Fibroblast of pulmonary artery (primary cell): ENCODE measurements around the gene ADAMTSL2.
A peak's percentile ranks its signal among the peaks of the same experiment; 100 is the strongest.

Source experiments
- DNase-seq: peaks from one replicate; pipeline ENCODE4 v3.0.0-alpha.2; 2010; ENCODE audit warnings: low read depth
- H3K4me3 ChIP-seq: replicated peaks from 2 replicates; pipeline ENCODE4 v1.5.1; 2011; ENCODE audit warnings: low read depth, mild to moderate bottlenecking, control low read depth, low read length, moderate library complexity
- TF ChIP-seq, protein P1 (sequence below): IDR thresholded peaks from 2 replicates; pipeline ENCODE4 v1.5.1; 2011; ENCODE audit warnings: mild to moderate bottlenecking, control low read depth, low read length, inconsistent platforms; ENCODE audit errors: missing control alignments

The ADAMTSL2 gene

DNA sequence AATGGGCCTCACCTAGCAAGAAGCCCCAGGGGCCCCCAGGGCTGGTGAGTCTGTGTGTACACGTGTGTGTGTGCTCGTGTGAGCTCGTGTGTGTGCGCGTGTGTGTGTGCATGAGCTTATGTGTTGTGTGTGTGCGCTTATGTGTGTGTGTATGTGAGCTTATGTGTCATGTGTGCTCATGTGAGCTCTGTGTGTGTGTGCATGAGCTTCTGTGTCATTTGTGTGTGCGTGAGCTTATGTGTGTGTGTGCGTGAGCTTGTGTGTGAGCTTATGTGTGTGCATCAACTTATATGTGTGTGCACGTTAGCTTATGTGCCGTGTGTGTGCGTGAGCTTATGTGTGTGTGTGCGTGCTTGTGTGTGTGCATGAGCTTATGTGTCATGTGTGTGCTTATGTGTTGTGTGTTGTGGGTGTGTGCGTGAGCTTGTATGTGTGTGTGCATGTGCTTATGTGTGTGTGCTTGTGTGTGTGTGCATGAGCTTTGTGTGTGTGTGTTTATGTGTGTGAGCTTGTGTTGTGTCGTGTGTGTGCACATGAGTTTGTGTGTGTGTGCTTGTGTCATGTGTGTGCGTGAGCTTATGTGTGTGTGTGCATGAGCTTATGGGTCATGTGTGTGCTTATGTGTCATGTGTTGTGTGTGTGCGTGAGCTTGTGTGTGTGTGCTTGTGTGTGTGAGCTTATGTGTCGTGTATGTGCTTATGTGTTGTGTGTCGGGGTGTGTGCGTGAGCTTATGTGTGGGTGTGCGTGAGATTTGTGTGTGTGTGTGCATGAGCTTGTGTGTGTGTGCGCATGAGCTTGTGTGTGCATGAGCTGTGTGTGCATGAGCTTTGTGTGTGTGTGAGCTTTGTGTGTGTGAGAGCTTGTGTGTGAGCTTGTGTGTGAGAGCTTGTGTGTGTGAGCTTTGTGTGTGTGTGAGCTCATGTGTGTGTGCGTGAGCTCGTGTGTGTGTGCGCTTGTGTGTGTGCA is 38.9 kb upstream of the ADAMTSL2 start:
- TF ChIP-seq, protein P1, sequence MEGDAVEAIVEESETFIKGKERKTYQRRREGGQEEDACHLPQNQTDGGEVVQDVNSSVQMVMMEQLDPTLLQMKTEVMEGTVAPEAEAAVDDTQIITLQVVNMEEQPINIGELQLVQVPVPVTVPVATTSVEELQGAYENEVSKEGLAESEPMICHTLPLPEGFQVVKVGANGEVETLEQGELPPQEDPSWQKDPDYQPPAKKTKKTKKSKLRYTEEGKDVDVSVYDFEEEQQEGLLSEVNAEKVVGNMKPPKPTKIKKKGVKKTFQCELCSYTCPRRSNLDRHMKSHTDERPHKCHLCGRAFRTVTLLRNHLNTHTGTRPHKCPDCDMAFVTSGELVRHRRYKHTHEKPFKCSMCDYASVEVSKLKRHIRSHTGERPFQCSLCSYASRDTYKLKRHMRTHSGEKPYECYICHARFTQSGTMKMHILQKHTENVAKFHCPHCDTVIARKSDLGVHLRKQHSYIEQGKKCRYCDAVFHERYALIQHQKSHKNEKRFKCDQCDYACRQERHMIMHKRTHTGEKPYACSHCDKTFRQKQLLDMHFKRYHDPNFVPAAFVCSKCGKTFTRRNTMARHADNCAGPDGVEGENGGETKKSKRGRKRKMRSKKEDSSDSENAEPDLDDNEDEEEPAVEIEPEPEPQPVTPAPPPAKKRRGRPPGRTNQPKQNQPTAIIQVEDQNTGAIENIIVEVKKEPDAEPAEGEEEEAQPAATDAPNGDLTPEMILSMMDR, result no peak

DNA sequence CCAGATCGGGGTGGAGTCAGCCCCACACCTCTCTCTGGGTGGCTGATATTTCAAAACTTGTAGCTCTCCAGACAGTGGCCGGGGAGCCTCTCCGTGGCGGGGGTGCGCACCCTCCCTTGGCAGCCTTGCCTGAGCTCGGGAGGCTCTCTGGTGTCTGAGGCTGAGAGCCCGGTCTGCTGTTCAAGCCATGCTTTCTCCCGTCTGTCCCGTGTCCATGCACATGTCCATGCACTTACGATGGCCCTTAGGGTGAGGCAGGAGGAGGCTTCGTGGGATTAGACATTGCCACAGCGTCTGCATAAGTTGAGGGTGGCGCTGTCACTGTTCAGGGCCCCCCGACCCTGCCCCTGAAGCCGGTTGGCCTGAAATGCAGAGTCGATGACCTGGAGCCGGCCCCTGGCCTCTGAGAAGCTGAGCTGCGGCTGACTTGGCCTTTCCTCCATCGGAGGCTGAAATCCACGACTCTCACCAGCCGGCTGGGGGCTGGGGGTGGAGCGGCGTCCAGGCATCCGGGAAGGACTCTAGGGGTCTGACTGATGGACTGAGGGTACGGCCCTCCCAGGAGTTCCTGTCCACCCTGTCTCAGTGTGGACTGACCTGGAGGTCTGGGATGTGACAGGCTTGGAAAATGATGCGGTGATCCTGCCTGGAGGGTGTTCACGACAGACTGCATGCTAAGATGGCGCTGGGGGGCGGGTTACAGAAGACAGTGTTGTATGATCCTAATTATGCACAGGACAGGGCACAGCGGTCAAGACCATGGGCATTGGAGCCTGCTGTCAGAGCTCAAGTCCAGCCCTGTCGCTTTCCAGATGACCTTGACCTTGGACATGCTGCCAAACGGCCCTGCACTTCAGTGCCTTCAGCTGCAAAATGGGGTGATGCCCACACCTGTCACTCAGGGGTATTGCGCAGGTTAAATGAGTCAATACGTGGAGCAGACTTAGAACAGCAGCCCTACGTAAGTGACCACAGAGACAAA is 37.4 kb upstream of the ADAMTSL2 start:
- DNase-seq, result no peak
- TF ChIP-seq, protein P1, result no peak
- H3K4me3 ChIP-seq, result no peak overlapping the region

More for the DNA sequence above, 38.9 kb upstream of the ADAMTSL2 start:
- DNase-seq, result no peak
- H3K4me3 ChIP-seq, result no peak overlapping the region

DNA sequence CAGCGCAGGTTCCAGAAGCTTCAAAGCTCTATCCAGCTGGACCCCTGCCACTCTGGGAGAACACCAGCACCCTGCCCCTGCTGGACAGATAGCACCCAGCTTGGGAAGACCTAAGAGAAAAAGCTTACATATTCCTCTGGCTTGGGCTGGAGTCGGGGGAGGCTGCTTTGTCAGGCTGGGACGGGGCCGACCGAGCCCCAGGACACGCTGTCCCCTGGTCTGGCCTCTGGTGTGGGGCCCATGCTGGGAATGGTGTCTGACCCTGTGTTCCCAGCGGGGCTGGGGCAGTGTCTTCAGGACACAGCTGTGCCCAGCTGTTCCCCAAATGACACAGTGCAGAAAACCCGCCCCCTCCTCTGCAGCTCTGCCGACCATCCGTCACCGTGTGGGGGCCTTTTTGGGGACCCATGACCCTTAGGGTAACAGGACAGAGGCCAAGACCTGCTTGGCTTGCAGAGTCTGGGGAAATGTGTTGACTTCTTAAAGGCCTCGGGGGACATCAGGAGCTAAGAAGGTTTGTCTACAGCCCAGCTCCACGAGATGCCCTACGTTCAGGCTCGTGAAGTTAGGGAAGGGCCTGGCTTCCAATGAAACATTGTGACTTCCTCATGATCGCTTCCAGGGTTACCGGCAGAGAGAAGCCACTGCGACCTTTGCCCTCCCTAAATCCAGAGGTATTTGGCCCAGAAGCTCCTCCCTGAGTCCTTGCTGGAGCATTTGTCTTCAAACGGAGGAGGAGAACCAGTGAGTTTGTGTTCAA is 35.2 kb upstream of the ADAMTSL2 start:
- TF ChIP-seq, protein P1, result peak; percentile 19
- no peak for DNase-seq

DNA sequence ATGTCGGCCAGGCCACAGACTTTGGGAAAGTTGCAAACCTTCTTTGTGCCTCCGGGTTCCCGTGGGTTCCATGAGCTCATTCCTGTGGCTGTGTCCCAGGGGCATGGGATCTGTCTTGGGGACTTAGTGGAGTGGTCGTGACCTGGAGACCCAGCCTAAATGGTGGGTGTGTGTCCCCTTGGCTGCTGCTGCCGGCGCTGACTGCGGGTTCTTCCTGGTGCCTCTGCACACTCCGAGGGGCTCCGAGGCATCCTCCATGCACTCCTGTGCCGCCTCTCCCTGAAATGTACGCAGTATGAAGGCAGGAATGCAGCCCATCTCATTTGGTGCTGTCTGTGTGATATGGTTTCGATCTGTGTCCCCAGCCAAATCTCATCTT is 34.6 kb upstream of the ADAMTSL2 start:
- DNase-seq, result no peak
- TF ChIP-seq, protein P1, result no peak
- no peak overlapping the region for H3K4me3 ChIP-seq

More for the DNA sequence above, 35.2 kb upstream of the ADAMTSL2 start:
- no peak overlapping the region for H3K4me3 ChIP-seq

DNA sequence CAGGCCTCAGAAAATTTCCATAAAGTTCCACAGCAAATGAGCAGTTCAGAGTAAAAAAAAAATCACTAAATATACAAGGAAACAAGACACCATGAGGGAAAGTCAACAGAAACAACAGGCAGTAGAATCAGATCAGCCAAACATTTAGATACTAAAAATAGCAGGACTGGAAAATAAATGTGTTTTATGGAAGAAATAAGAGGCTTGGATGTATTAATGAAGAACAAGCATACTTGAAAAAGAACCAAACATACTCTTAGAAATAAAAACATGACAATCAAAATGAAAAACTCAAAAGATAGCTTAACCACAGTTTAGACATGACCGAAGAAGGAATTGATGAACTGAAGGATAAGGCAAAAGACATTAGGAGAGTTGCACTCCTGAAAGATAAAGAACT is 32.4 kb upstream of the ADAMTSL2 start:
- TF ChIP-seq, protein P1, result no peak
- no peak for DNase-seq

DNA sequence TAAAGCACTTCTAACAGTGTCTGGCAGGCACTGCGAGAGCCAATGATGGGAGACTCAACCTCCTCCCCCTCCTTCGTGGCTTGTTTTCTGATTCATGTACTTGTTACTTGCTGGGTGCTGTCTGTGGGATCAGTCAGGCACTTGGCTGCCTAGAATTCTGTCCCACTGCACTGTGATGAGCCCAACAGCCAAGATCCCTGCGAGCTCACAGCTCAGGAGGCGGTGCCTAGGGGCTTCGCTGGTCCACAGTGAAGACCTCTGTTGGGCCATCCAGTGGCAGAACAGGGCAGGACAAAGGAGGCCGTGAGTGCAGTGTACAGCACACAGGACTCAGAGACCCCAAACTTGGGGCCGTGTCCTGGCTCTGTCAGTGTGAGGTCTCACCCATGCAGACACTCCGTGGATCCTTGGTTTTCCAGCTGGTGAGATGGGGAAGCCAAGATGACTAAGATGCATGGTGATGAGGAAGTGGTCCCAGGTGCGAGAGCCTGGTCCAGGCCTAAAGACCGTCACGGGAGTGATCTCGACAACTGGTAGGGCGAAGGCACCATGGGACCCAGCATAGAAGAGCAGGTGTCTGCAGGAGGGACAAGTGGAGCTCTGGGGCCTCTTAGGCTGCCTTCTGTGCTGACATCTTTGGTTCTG is 29.2 kb upstream of the ADAMTSL2 start:
- TF ChIP-seq, protein P1, result no peak
- DNase-seq, result no peak
- H3K4me3 ChIP-seq, result no peak overlapping the region

More for the DNA sequence above, 32.4 kb upstream of the ADAMTSL2 start:
- no peak overlapping the region for H3K4me3 ChIP-seq
